Gastrocnemius medialis (tissue), 4 donors: Measurements from ENCODE around the gene SMYD3. TPM values are rescaled to one million over a fixed set of nuclear protein-coding genes. Genes with fewer than 3 reads are reported as not detected.

Experiments used
- ATAC-seq, 2 donors: fragments of 150-250 bp; one replicate each; pipeline ENCODE4 v1.9.1; 2016
- DNase-seq, 2 donors: peaks; one replicate each; pipeline ENCODE4 v3.0.0-alpha.2; 2019
- H3K27ac ChIP-seq, 4 donors: fragments of 200-600 bp; sonication (generic); 1 replicate in 1 of 4; 2 replicates in 3 of 4; pipeline ENCODE4 v1.5.1; 2016 to 2018; ENCODE audit warnings: mild to moderate bottlenecking in 2 of 4, moderate library complexity in 1 of 4
- H3K27me3 ChIP-seq, 3 donors: fragments of 200-600 bp; sonication (generic) in 2 of 3; 1 replicate in 1 of 3; 2 replicates in 2 of 3; pipeline versions ENCODE4 v1.5.1 to v1.6.0; 2016 to 2019; ENCODE audit warnings: mild to moderate bottlenecking in 1 of 3, moderate library complexity in 1 of 3
- H3K36me3 ChIP-seq, 2 donors: fragments of 200-600 bp; sonication (generic) in 1 of 2; one replicate each; pipeline ENCODE4 v1.5.1; 2017 to 2018
- H3K4me1 ChIP-seq, 2 donors: fragments of 200-600 bp; sonication (generic) in 1 of 2; one replicate each; pipeline ENCODE4 v1.5.1; 2016 to 2017; ENCODE audit warnings: mild to moderate bottlenecking in 2 of 2
- H3K4me3 ChIP-seq, 4 donors: fragments of 200-600 bp; sonication (generic) in 3 of 4; 1 replicate in 1 of 4; 2 replicates in 3 of 4; pipeline ENCODE4 v1.5.1; 2016 to 2019; ENCODE audit warnings: mild to moderate bottlenecking in 2 of 4
- H3K9me3 ChIP-seq, 3 donors: fragments of 200-600 bp; sonication (generic) in 2 of 3; 1 replicate in 1 of 3; 2 replicates in 2 of 3; pipeline ENCODE4 v1.5.1; 2016 to 2019
- CTCF ChIP-seq, 5 experiments: fragments of 450-650 bp in 3 of 5; fragments of 200-600 bp in 2 of 5; sonication (generic) in 2 of 5; IDR thresholded peaks in 4 of 5; conservative IDR thresholded peaks in 1 of 5; 1 replicate in 4 of 5; 2 replicates in 1 of 5; pipeline ENCODE4 v1.5.1; 2016 to 2019; ENCODE audit warnings: antibody characterized with exemption in 5 of 5, mild to moderate bottlenecking in 3 of 5, moderate library complexity in 3 of 5
- POLR2A ChIP-seq, 2 donors: fragments of 450-650 bp; IDR thresholded peaks; one replicate each; pipeline ENCODE4 v1.6.1; 2017; ENCODE audit warnings: antibody characterized with exemption in 2 of 2, mild to moderate bottlenecking in 2 of 2, moderate library complexity in 2 of 2
- in situ Hi-C, 4 donors: fragments of 200-750 bp; cut with MboI; loops; one replicate each; pipeline versions ENCODE4 v1.15.0 to v1.8.0; 2017; ENCODE audit warnings: low sequenced_read_pairs in 4 of 4
- intact Hi-C: fragments of 100-400 bp; cut with DNase I; formaldehyde crosslinking; loops from one replicate; pipeline ENCODE4 v1.15.1; 2023; ENCODE audit warnings: low total_unique reads
- total RNA-seq, 4 donors: library from RNA; depleted of rRNA; stranded (reverse); fragments of >200 nt; gene quantifications; one replicate each; pipeline versions ENCODE4 v1.1.0 to v1.2.3, GENCODE V29; 2016

Gene SMYD3
- total RNA-seq, 4 donors from 2014 or later: 4.4 to 10.3 (median 6.3) TPM

GRCh38 chr1:246537441-246537840, 30.4 kb upstream of the SMYD3 start:
- in situ Hi-C loops: no loop called here
- no peaks in the 10 kb centered on the region for H3K9me3 ChIP-seq

GRCh38 chr1:246534114-246534513, 27.0 kb upstream of the SMYD3 start:
- DNase-seq (no peak), ATAC-seq (no peak)
- no peaks in the 10 kb centered on the region for H3K27me3 ChIP-seq

More at GRCh38 chr1:246537441-246537840, 30.4 kb upstream of the SMYD3 start:
- H3K4me1 ChIP-seq: peaks cover 0 to 7% of the 10 kb centered on the region in 2 donors
- TF ChIP-seq POLR2A (IDR thresholded peaks at IDR 0.05) (no peak), CTCF (IDR thresholded peaks at IDR 0.05 in 4 of 5, conservative IDR thresholded peaks at IDR 0.05 in 1 of 5) (no peak)
- intact Hi-C loops: no loop called here
- ATAC-seq (peak in 1 of 2 donors; percentile 53), DNase-seq (no peak)
- no peak overlapping the region for H3K27ac ChIP-seq
- no peak overlapping the region for H3K4me3 ChIP-seq
- no peaks in the 10 kb centered on the region for H3K27me3 ChIP-seq
- H3K36me3 ChIP-seq: peaks cover 0 to 24% of the 10 kb centered on the region in 2 donors

GRCh38 chr1:246533371-246533905, 26.4 kb upstream of the SMYD3 start:
- DNase-seq: no peak
- H3K4me3 ChIP-seq: no peak overlapping the region
- in situ Hi-C loops: no loop called here
- TF ChIP-seq POLR2A (IDR thresholded peaks at IDR 0.05): no peak
- TF ChIP-seq CTCF (IDR thresholded peaks at IDR 0.05 in 4 of 5, conservative IDR thresholded peaks at IDR 0.05 in 1 of 5): no peak
- H3K27ac ChIP-seq: no peak overlapping the region
- H3K36me3 ChIP-seq: no peaks in the 10 kb centered on the region
- no peaks in the 10 kb centered on the region for H3K27me3 ChIP-seq
- intact Hi-C loops: no loop called here
- no peaks in the 10 kb centered on the region for H3K9me3 ChIP-seq
- H3K4me1 ChIP-seq: peaks cover 0 to 7% of the 10 kb centered on the region in 2 donors
- ATAC-seq: no peak

More at GRCh38 chr1:246534114-246534513, 27.0 kb upstream of the SMYD3 start:
- Histone ChIP-seq H3K4me1 (peaks cover 0 to 7% of the 10 kb centered on the region in 2 donors), H3K27ac (no peak overlapping the region), H3K9me3 (no peaks in the 10 kb centered on the region), H3K36me3 (no peaks in the 10 kb centered on the region), H3K4me3 (no peak overlapping the region)
- in situ Hi-C loops: no loop called here
- intact Hi-C loops: no loop called here
- no peak for TF ChIP-seq POLR2A (IDR thresholded peaks at IDR 0.05)
- no peak for TF ChIP-seq CTCF (IDR thresholded peaks at IDR 0.05 in 4 of 5, conservative IDR thresholded peaks at IDR 0.05 in 1 of 5)

DNA sequence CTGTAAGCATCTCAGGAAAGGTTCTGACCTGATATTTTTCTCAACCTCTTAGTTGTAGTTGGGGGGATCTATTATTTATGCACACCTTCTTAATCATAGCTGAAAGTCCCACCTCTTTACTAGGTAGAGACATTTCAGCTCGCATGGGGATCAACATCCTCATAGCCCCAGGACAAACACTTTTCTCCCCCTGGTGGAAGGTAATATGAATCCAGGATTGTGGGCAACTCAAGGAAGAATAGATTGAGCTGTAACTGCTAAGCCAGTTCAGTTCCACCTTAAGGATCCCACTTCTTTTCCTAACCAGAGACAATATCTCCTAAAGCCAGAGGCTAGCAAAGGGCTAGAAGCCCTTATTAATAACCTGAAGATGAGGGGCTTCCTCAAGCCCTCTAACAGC, 25.4 kb upstream of the SMYD3 start:
- no peaks in the 10 kb centered on the region for H3K36me3 ChIP-seq
- DNase-seq (no peak), ATAC-seq (no peak)
- in situ Hi-C loops (no loop called here), intact Hi-C loops (no loop called here)
- H3K4me1 ChIP-seq: peaks cover 0 to 2% of the 10 kb centered on the region in 2 donors
- no peaks in the 10 kb centered on the region for H3K27me3 ChIP-seq
- no peaks in the 10 kb centered on the region for H3K9me3 ChIP-seq
- H3K4me3 ChIP-seq: no peak overlapping the region
- no peak overlapping the region for H3K27ac ChIP-seq
- no peak for TF ChIP-seq CTCF (IDR thresholded peaks at IDR 0.05 in 4 of 5, conservative IDR thresholded peaks at IDR 0.05 in 1 of 5)

- ATAC-seq (no peak), DNase-seq (no peak)
- Histone ChIP-seq H3K36me3 (no peaks in the 10 kb centered on the region), H3K27me3 (no peaks in the 10 kb centered on the region), H3K27ac (no peak overlapping the region), H3K9me3 (no peaks in the 10 kb centered on the region), H3K4me3 (no peak overlapping the region), H3K4me1 (no peaks in the 10 kb centered on the region)
- TF ChIP-seq CTCF (IDR thresholded peaks at IDR 0.05 in 4 of 5, conservative IDR thresholded peaks at IDR 0.05 in 1 of 5): no peak
- TF ChIP-seq POLR2A (IDR thresholded peaks at IDR 0.05): no peak
- intact Hi-C loops (no loop called here), in situ Hi-C loops (no loop called here)
These were observed 23.4 kb upstream of the SMYD3 start for GRCh38 chr1:246530482-246530881.
